Caco-2 (cell line): Measurements from ENCODE around the gene GLI3. TPM values are rescaled to one million over a fixed set of nuclear protein-coding genes. Genes with fewer than 3 reads are reported as not detected.

ENCODE experiments used
- BruUV-seq: library from RNA; stranded (reverse); fragments of 400-500 nt; replicated peaks from 2 replicates; lab custom pipeline; 2021; lab: Mats Ljungman, UMichigan
- CTCF ChIA-PET: fragments of 300-600 bp; sonication (Branson Sonifier 250); formaldehyde crosslinking; loops from one replicate; lab custom pipeline; 2022; ENCODE audit warnings: antibody characterized with exemption; lab: Charles Lee
- POLR2A ChIA-PET: fragments of 300-600 bp; sonication (Branson Sonifier 250); formaldehyde crosslinking; loops from one replicate; lab custom pipeline; 2022; ENCODE audit warnings: antibody characterized with exemption; lab: Charles Lee
- DNase-seq, 2 experiments: peaks; one replicate each; pipeline versions ENCODE4 v3.0.0 to v3.0.0-alpha.2; 2020 to 2022
- H3K27me3 ChIP-seq: replicated peaks from 2 replicates; pipeline ENCODE4 v1.6.0; 2011; ENCODE audit warnings: low read length; ENCODE audit not compliant: control insufficient read depth, insufficient read depth
- H3K36me3 ChIP-seq: 2 replicates; pipeline ENCODE4 v1.5.1; 2011; ENCODE audit warnings: low read length; ENCODE audit not compliant: control insufficient read depth, insufficient read depth
- H3K4me1 ChIP-seq: fragments of 250-450 bp; sonication (Bioruptor Pico); 2 replicates; pipeline ENCODE4 v1.5.1; 2020; ENCODE audit warnings: mild to moderate bottlenecking
- H3K4me3 ChIP-seq: 2 replicates; pipeline ENCODE4 v1.5.1; 2011; ENCODE audit warnings: low read depth, mild to moderate bottlenecking, control low read depth, low read length
- H3K9me3 ChIP-seq: fragments of 250-450 bp; sonication (Bioruptor Pico); 2 replicates; pipeline ENCODE4 v1.5.1; 2020; ENCODE audit warnings: mild to moderate bottlenecking, moderate library complexity
- H3K27ac Mint-ChIP-seq: one replicate; pipeline ENCODE4 v1.8.0; 2022; ENCODE audit warnings: mixed read lengths; ENCODE audit not compliant: unreplicated experiment
- H3K27me3 Mint-ChIP-seq: one replicate; pipeline ENCODE4 v1.8.0; 2022; ENCODE audit warnings: mixed read lengths; ENCODE audit not compliant: insufficient read depth, unreplicated experiment
- H3K36me3 Mint-ChIP-seq: one replicate; pipeline ENCODE4 v1.8.0; 2022; ENCODE audit warnings: mild to moderate bottlenecking, mixed read lengths; ENCODE audit not compliant: insufficient read depth, unreplicated experiment
- H3K4me1 Mint-ChIP-seq: one replicate; pipeline ENCODE4 v1.8.0; 2022; ENCODE audit warnings: low read depth, mixed read lengths; ENCODE audit not compliant: unreplicated experiment
- H3K4me3 Mint-ChIP-seq: one replicate; pipeline ENCODE4 v1.8.0; 2022; ENCODE audit warnings: mild to moderate bottlenecking, moderate library complexity, mixed read lengths; ENCODE audit not compliant: unreplicated experiment
- H3K9me3 Mint-ChIP-seq: one replicate; pipeline ENCODE4 v1.8.0; 2022; ENCODE audit warnings: mixed read lengths; ENCODE audit not compliant: unreplicated experiment
- CTCF ChIP-seq, 2 experiments: fragments of 200-600 bp in 1 of 2; IDR thresholded peaks; 1 replicate in 1 of 2; 2 replicates in 1 of 2; pipeline versions ENCODE4 v1.5.1 to v1.8.0; 2011 to 2022; ENCODE audit warnings: antibody characterized with exemption in 1 of 2, control low read depth in 1 of 2, inconsistent platforms in 1 of 2, low read depth in 1 of 2, low read length in 1 of 2, mild to moderate bottlenecking in 1 of 2, moderate library complexity in 1 of 2; ENCODE audit not compliant: insufficient read depth in 1 of 2, severe bottlenecking in 1 of 2, unreplicated experiment in 1 of 2
- intact Hi-C: fragments of 100-400 bp; cut with micrococcal nuclease; formaldehyde crosslinking; loops from one replicate; pipeline ENCODE4 v1.10.0; 2022; ENCODE audit not compliant: unreplicated experiment
- total RNA-seq: library from RNA; stranded (reverse); gene quantifications from 2 replicates; pipeline ENCODE4 v1.2.3, GENCODE V29; 2022

GLI3 gene
- total RNA-seq, 1 experiment from 2014 or later = 1.00 TPM

DNA sequence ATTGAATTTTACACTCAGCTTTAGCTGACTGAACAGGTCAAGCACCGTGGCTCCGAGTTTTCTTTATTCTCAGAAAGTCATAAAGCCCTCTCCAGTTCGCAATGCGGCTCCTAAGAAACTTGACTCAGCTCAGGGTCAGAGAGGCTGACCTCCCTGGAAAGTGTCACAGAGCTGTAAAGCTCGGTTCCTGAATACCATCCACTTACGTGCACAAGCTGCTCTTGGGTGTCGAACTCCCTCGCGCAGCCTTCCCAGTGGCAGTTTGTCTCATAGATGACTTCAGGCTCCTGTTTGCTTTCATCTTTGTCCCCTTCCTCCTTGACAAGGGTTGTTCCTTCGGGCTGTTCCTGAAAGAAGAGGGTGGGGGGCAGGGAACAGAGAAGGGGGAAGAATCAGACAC is 213.7 kb downstream of the GLI3 start:
- H3K27me3 ChIP-seq = no peaks in the 10 kb centered on the region; the same call in 1 of the 2 replicates

GRCh38 chr7:42022791-42023190 is 214.2 kb downstream of the GLI3 start:
- Histone ChIP-seq H3K4me3 (no peak overlapping the region), H3K4me1 (no peaks in the 10 kb centered on the region), H3K9me3 (no peaks in the 10 kb centered on the region), H3K27me3 (no peaks in the 10 kb centered on the region; the same call in 1 of the 2 replicates), H3K36me3 (no peaks in the 10 kb centered on the region)
- Mint-ChIP-seq H3K4me1 (no peaks in the 10 kb centered on the region), H3K27me3 (peaks cover 22% of the 10 kb centered on the region), H3K4me3 (no peak overlapping the region), H3K9me3 (no peaks in the 10 kb centered on the region), H3K27ac (no peak overlapping the region), H3K36me3 (no peaks in the 10 kb centered on the region)
- BruUV-seq = no TSS peak
- POLR2A ChIA-PET = no interaction called here
- no peak for TF ChIP-seq CTCF (IDR thresholded peaks at IDR 0.05; ENCODE audit: insufficient read depth in 1 of 2, low read depth in 1 of 2, low read length in 1 of 2, severe bottlenecking in 1 of 2, unreplicated experiment in 1 of 2)
- intact Hi-C loops = no loop called here
- CTCF ChIA-PET = no interaction called here
- DNase-seq = no peak

More for the DNA sequence above, 213.7 kb downstream of the GLI3 start:
- H3K27ac Mint-ChIP-seq = no peak overlapping the region
- H3K9me3 ChIP-seq = no peaks in the 10 kb centered on the region
- no peak overlapping the region for H3K4me3 ChIP-seq
- H3K4me1 ChIP-seq = no peaks in the 10 kb centered on the region
- POLR2A ChIA-PET = no interaction called here
- H3K36me3 Mint-ChIP-seq = no peaks in the 10 kb centered on the region
- no peak for TF ChIP-seq CTCF (IDR thresholded peaks at IDR 0.05; ENCODE audit: insufficient read depth in 1 of 2, low read depth in 1 of 2, low read length in 1 of 2, severe bottlenecking in 1 of 2, unreplicated experiment in 1 of 2)
- CTCF ChIA-PET = no interaction called here
- intact Hi-C loops = no loop called here
- H3K4me3 Mint-ChIP-seq = no peak overlapping the region
- no peaks in the 10 kb centered on the region for H3K36me3 ChIP-seq
- DNase-seq = no peak
- H3K9me3 Mint-ChIP-seq = no peaks in the 10 kb centered on the region
- peaks cover 21% of the 10 kb centered on the region for H3K27me3 Mint-ChIP-seq
- no peaks in the 10 kb centered on the region for H3K4me1 Mint-ChIP-seq
- BruUV-seq = no TSS peak

DNA sequence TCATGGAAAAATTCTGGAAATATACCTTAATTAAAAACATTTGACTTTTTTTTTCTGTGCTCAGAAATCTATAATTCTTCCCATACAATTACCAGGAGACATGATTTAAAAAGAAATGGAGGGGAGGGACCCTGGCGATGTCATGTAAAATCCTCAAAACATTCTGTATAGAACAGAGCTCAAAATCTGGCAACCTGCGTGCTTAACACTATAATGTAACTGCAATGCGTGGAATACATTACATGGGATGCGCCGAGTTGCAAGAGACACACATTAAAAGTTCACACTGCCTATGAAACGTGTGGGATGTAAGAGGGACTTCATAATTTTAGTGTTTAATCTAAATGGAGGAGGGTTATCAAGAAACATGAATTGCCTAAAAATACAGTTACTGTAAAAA is 215.0 kb downstream of the GLI3 start:
- ChIA-PET POLR2A (no interaction called here), CTCF (no interaction called here)
- Mint-ChIP-seq H3K27ac (no peak overlapping the region), H3K4me3 (no peak overlapping the region), H3K36me3 (no peaks in the 10 kb centered on the region), H3K27me3 (peaks cover 27% of the 10 kb centered on the region), H3K9me3 (no peaks in the 10 kb centered on the region), H3K4me1 (no peaks in the 10 kb centered on the region)
- H3K27me3 ChIP-seq = no peaks in the 10 kb centered on the region; the same call in 1 of the 2 replicates
- no peak overlapping the region for H3K4me3 ChIP-seq
- BruUV-seq = no TSS peak
- no peak for DNase-seq
- TF ChIP-seq CTCF (IDR thresholded peaks at IDR 0.05; ENCODE audit: insufficient read depth in 1 of 2, low read depth in 1 of 2, low read length in 1 of 2, severe bottlenecking in 1 of 2, unreplicated experiment in 1 of 2) = no peak
- no peaks in the 10 kb centered on the region for H3K4me1 ChIP-seq
- intact Hi-C loops = no loop called here
- no peaks in the 10 kb centered on the region for H3K9me3 ChIP-seq
- H3K36me3 ChIP-seq = no peaks in the 10 kb centered on the region
